GM23248 (cell line): ENCODE measurements around the gene S100A9. TPM values are rescaled to one million over a fixed set of nuclear protein-coding genes. Genes with fewer than 3 reads are reported as not detected.

ENCODE experiments used
- DNase-seq: peaks from one replicate; pipeline ENCODE4 v3.0.0-alpha.2; 2015
- H2AFZ ChIP-seq: fragments of 200-600 bp; sonication (generic); 2 replicates; pipeline ENCODE4 v1.6.1; 2016; ENCODE audit warnings: antibody characterized with exemption
- H3F3A ChIP-seq: fragments of 200-600 bp; sonication (generic); 2 replicates; pipeline ENCODE4 v1.6.1; 2016; ENCODE audit warnings: mild to moderate bottlenecking, antibody characterized with exemption, mixed run types; ENCODE audit not compliant: insufficient read depth
- H3K27ac ChIP-seq: fragments of 200-600 bp; sonication (generic); 2 replicates; pipeline ENCODE4 v1.5.1; 2016; ENCODE audit warnings: mild to moderate bottlenecking
- H3K27me3 ChIP-seq: fragments of 200-600 bp; sonication (generic); replicated peaks from 2 replicates; pipeline ENCODE4 v1.6.1; 2016; ENCODE audit warnings: mild to moderate bottlenecking; ENCODE audit not compliant: insufficient read depth
- H3K36me3 ChIP-seq: fragments of 200-600 bp; sonication (generic); 2 replicates; pipeline ENCODE4 v1.6.1; 2016; ENCODE audit warnings: low read depth, mild to moderate bottlenecking
- H3K4me1 ChIP-seq: fragments of 200-600 bp; sonication (generic); 2 replicates; pipeline ENCODE4 v1.6.1; 2016; ENCODE audit warnings: mild to moderate bottlenecking; ENCODE audit not compliant: insufficient read depth
- H3K4me2 ChIP-seq: fragments of 200-600 bp; sonication (generic); one replicate; pipeline ENCODE4 v1.6.1; 2016; ENCODE audit warnings: mild to moderate bottlenecking; ENCODE audit not compliant: unreplicated experiment
- H3K4me3 ChIP-seq: fragments of 200-600 bp; sonication (generic); 2 replicates; pipeline ENCODE4 v1.5.1; 2016; ENCODE audit warnings: mild to moderate bottlenecking
- H3K79me2 ChIP-seq: fragments of 200-600 bp; sonication (generic); 2 replicates; pipeline ENCODE4 v1.6.1; 2016; ENCODE audit warnings: mild to moderate bottlenecking; ENCODE audit not compliant: insufficient read depth
- H3K9ac ChIP-seq: fragments of 200-600 bp; sonication (generic); 2 replicates; pipeline ENCODE4 v1.6.1; 2016; ENCODE audit warnings: mild to moderate bottlenecking
- H3K9me2 ChIP-seq: fragments of 200-600 bp; sonication (generic); 2 replicates; pipeline ENCODE4 v1.6.1; 2016; ENCODE audit warnings: mixed run types, mild to moderate bottlenecking, moderate library complexity; ENCODE audit not compliant: insufficient read depth
- H3K9me3 ChIP-seq: fragments of 200-600 bp; sonication (generic); one replicate; pipeline ENCODE4 v1.6.1; 2017; ENCODE audit warnings: low read depth
- H4K20me1 ChIP-seq: fragments of 200-600 bp; sonication (generic); 2 replicates; pipeline ENCODE4 v1.6.0; 2016; ENCODE audit not compliant: insufficient read depth
- EZH2 ChIP-seq: fragments of 200-600 bp; sonication (generic); IDR thresholded peaks from 2 replicates; pipeline ENCODE4 v1.6.1; 2018; ENCODE audit warnings: antibody characterized with exemption, mild to moderate bottlenecking; ENCODE audit not compliant: insufficient read depth, poor library complexity, severe bottlenecking
- EZH2phosphoT487 ChIP-seq: fragments of 200-600 bp; sonication (generic); IDR thresholded peaks from 2 replicates; pipeline ENCODE4 v1.6.1; 2018; ENCODE audit warnings: antibody characterized with exemption, moderate library complexity, mild to moderate bottlenecking, low read depth; ENCODE audit not compliant: insufficient read depth
- WGBS, 2 experiments: methylation state at CpG; one replicate each; pipeline ENCODE4 v1.1.6; 2015 to 2017; ENCODE audit warnings: low lambda C conversion rate in 2 of 2, low coverage in 1 of 2; ENCODE audit errors: missing lambda C conversion rate in 2 of 2; 5-methylcytosine and 5-hydroxymethylcytosine counted together
- in situ Hi-C: fragments of 300-500 bp; cut with MboI; formaldehyde crosslinking; loops from 2 replicates; pipeline ENCODE4 v1.15.0; 2020
- polyA plus RNA-seq: library from polyadenylated mRNA; unstranded; fragments of >200 nt; fragmentation: Nextera tagmentation; extraction: Ambion mirVana; gene quantifications from 2 replicates; pipeline ENCODE4 v1.2.1, GENCODE V29; 2016
- total RNA-seq: library from RNA; depleted of rRNA; stranded (reverse); fragments of >200 nt; shearing (Covaris generic); gene quantifications from 2 replicates; pipeline ENCODE4 v1.2.3, GENCODE V29; 2014

Gene S100A9
- total and polyA plus RNA-seq, 2 experiments from 2014 or later = not detected

GRCh38 chr1:153357076-153357852 lies 390 bp upstream of the S100A9 start:
- Histone ChIP-seq H2AFZ (no peak overlapping the region), H3K4me3 (no peak overlapping the region), H3K9ac (no peak overlapping the region), H3K36me3 (no peaks in the 10 kb centered on the region), H3K4me1 (no peaks in the 10 kb centered on the region), H3K9me3 (no peaks in the 10 kb centered on the region), H4K20me1 (no peaks in the 10 kb centered on the region), H3K27ac (no peak overlapping the region), H3K79me2 (no peaks in the 10 kb centered on the region), H3K4me2 (no peak overlapping the region), H3K9me2 (no peaks in the 10 kb centered on the region), H3K27me3 (no peaks in the 10 kb centered on the region; the same call in none of the 2 replicates), H3F3A (no peaks in the 10 kb centered on the region)
- no peak for TF ChIP-seq EZH2phosphoT487
- no peak for TF ChIP-seq EZH2
- no peak for DNase-seq
- 57 to 65% methylated on average over 10 of the region's 10 CpGs for WGBS, 2 experiments
- in situ Hi-C loops = loop anchor here (25.0 kb wide), 1 partner anchor 380 kb away; the partner anchor contains the start of gene INTS3

DNA sequence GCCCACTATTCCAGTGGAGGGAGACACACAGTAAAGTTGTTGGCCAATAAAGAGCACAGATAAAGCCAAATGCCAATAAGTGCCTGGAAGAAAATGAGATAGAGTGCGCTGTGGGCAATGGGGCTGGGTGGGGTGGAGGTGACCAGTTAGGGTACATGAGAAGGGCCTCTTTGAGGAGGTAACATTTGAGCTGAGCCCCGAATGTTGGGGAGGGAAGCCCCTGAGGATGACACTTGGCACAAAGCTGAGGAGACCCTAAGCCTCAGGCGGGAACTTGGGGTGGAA lies 979 bp downstream of the S100A9 start:
- H3K9ac ChIP-seq = no peak overlapping the region
- H3K4me1 ChIP-seq = no peaks in the 10 kb centered on the region
- H3K9me3 ChIP-seq = no peaks in the 10 kb centered on the region
- no peak overlapping the region for H2AFZ ChIP-seq
- TF ChIP-seq EZH2phosphoT487 (no peak), EZH2 (no peak)
- H3K27me3 ChIP-seq = peaks cover 11% of the 10 kb centered on the region
- in situ Hi-C loops = loop anchor here (25.0 kb wide), 1 partner anchor 379 kb away; the partner anchor contains the start of gene INTS3
- no peak overlapping the region for H3K4me3 ChIP-seq
- H3F3A ChIP-seq = no peaks in the 10 kb centered on the region
- H3K36me3 ChIP-seq = no peaks in the 10 kb centered on the region
- H4K20me1 ChIP-seq = no peaks in the 10 kb centered on the region
- no peak for DNase-seq
- no peaks in the 10 kb centered on the region for H3K9me2 ChIP-seq
- H3K79me2 ChIP-seq = no peaks in the 10 kb centered on the region
- 56% methylated on average over 3 of the region's 3 CpGs for WGBS, 2 experiments
- no peak overlapping the region for H3K4me2 ChIP-seq
- no peak overlapping the region for H3K27ac ChIP-seq

DNA sequence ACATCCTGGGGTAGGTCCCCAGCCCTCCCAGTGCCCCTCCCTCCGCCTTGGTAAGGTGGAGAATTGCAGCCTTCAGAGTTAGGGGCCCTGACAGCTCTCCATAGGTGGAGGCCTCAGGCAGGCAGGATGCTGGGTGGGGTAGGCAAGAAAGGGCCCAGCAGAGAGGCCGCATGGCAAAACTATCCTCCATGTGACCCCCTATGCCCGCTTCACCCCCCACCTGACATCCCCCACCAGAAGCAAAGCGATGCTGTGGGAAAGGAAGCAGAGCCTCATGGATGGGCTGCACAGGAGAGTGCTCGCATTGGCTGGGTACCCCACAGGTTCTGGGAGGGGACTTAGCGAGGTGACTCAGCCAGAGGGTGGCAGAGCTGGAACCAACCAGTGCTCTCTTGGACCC lies 1.6 kb downstream of the S100A9 start:
- no peak overlapping the region for H3K4me2 ChIP-seq
- H3K4me1 ChIP-seq = no peaks in the 10 kb centered on the region
- DNase-seq = no peak
- H3K36me3 ChIP-seq = no peaks in the 10 kb centered on the region
- H3F3A ChIP-seq = no peaks in the 10 kb centered on the region
- H3K79me2 ChIP-seq = no peaks in the 10 kb centered on the region
- H3K9ac ChIP-seq = no peak overlapping the region
- no peak overlapping the region for H3K4me3 ChIP-seq
- H3K9me2 ChIP-seq = no peaks in the 10 kb centered on the region
- peaks cover 11% of the 10 kb centered on the region for H3K27me3 ChIP-seq
- TF ChIP-seq EZH2phosphoT487 = no peak
- TF ChIP-seq EZH2 = no peak
- H2AFZ ChIP-seq = no peak overlapping the region
- H4K20me1 ChIP-seq = no peaks in the 10 kb centered on the region
- in situ Hi-C loops = loop anchor here (25.0 kb wide), 1 partner anchor 378 kb away; the partner anchor contains the start of gene INTS3
- 61 to 73% methylated on average over 6 of the region's 6 CpGs for WGBS, 2 experiments
- H3K27ac ChIP-seq = no peak overlapping the region
- H3K9me3 ChIP-seq = no peaks in the 10 kb centered on the region

- WGBS, 2 experiments = 77 to 81% methylated on average over 2 of the region's 2 CpGs
- Histone ChIP-seq H4K20me1 (no peaks in the 10 kb centered on the region), H3K36me3 (no peaks in the 10 kb centered on the region), H3K9ac (no peak overlapping the region), H3K79me2 (no peaks in the 10 kb centered on the region), H3F3A (no peaks in the 10 kb centered on the region), H3K4me2 (no peak overlapping the region), H3K4me1 (no peaks in the 10 kb centered on the region), H3K9me2 (no peaks in the 10 kb centered on the region), H3K27ac (no peak overlapping the region), H2AFZ (no peak overlapping the region), H3K27me3 (peaks cover 11% of the 10 kb centered on the region; the same call in 1 of the 2 replicates), H3K9me3 (no peaks in the 10 kb centered on the region), H3K4me3 (no peak overlapping the region)
- no peak for TF ChIP-seq EZH2phosphoT487
- no peak for TF ChIP-seq EZH2
- DNase-seq = no peak
- in situ Hi-C loops = loop anchor here (10.0 to 25.0 kb wide), 2 partner anchors 125 to 377 kb away; partner anchors contain the start of gene INTS3
These were observed 2.5 kb downstream of the S100A9 start for GRCh38 chr1:153360190-153360589.
